SK-N-SH treated with all-trans-retinoic acid at 6 μM for 48 hours (cell line): ENCODE results near the gene PPARD.

Experiments used
- ATAC-seq: fragments of 200-7000 bp; cut with Tn5 transposase; 3 replicates; pipeline ENCODE4 v1.9.1; 2020; ENCODE audit warnings: mild to moderate bottlenecking, moderate library complexity
- ARNTL ChIP-seq: fragments of 450-650 bp; formaldehyde crosslinking; IDR thresholded peaks from 2 replicates; pipeline ENCODE4 v1.5.0; 2020; ENCODE audit warnings: low read depth, mild to moderate bottlenecking, moderate library complexity, borderline replicate concordance
- CSDC2 ChIP-seq: fragments of 250-450 bp; sonication (Bioruptor Pico); IDR thresholded peaks from 2 replicates; pipeline ENCODE4 v1.5.0; 2020; ENCODE audit warnings: mild to moderate bottlenecking, moderate library complexity
- ESRRG ChIP-seq: fragments of 250-450 bp; sonication (Bioruptor Pico); IDR thresholded peaks from 2 replicates; pipeline ENCODE4 v1.6.1; 2021; ENCODE audit warnings: mild to moderate bottlenecking
- GLIS3 ChIP-seq: fragments of 250-450 bp; sonication (Bioruptor Pico); IDR thresholded peaks from 2 replicates; pipeline ENCODE4 v1.5.0; 2020; ENCODE audit warnings: mild to moderate bottlenecking, moderate library complexity
- ISL1 ChIP-seq: fragments of 250-450 bp; sonication (Bioruptor Pico); IDR thresholded peaks from 2 replicates; pipeline ENCODE4 v2.1.2; 2022; ENCODE audit warnings: mild to moderate bottlenecking, moderate library complexity
- POU6F1 ChIP-seq: fragments of 250-450 bp; sonication (Bioruptor Pico); IDR thresholded peaks from 2 replicates; pipeline ENCODE4 v1.8.0; 2021; ENCODE audit warnings: low read depth, mild to moderate bottlenecking, moderate library complexity, borderline replicate concordance
- PPARA ChIP-seq: fragments of 250-450 bp; sonication (Bioruptor Pico); IDR thresholded peaks from 2 replicates; pipeline ENCODE4 v1.5.0; 2020; ENCODE audit warnings: mild to moderate bottlenecking, borderline replicate concordance
- RARB ChIP-seq: fragments of 250-450 bp; sonication (Bioruptor Pico); IDR thresholded peaks from 2 replicates; pipeline ENCODE4 v1.8.0; 2021; ENCODE audit warnings: mild to moderate bottlenecking, moderate library complexity
- SNAI2 ChIP-seq: fragments of 250-450 bp; sonication (Bioruptor Pico); IDR thresholded peaks from 2 replicates; pipeline ENCODE4 v1.5.0; 2020; ENCODE audit warnings: mild to moderate bottlenecking, moderate library complexity
- TCF4 ChIP-seq: fragments of 250-450 bp; sonication (Bioruptor Pico); IDR thresholded peaks from 2 replicates; pipeline ENCODE4 v1.8.0; 2021; ENCODE audit warnings: mild to moderate bottlenecking, moderate library complexity, borderline replicate concordance
- TOX ChIP-seq: fragments of 250-450 bp; sonication (Bioruptor Pico); IDR thresholded peaks from 2 replicates; pipeline ENCODE4 v1.8.0; 2021; ENCODE audit warnings: mild to moderate bottlenecking, moderate library complexity, borderline replicate concordance
- ZC3H10 ChIP-seq: fragments of 250-450 bp; sonication (Bioruptor Pico); IDR thresholded peaks from 2 replicates; pipeline ENCODE4 v1.5.1; 2021; ENCODE audit warnings: mild to moderate bottlenecking, moderate library complexity
- ZFP30 ChIP-seq: fragments of 450-650 bp; formaldehyde crosslinking; IDR thresholded peaks from 2 replicates; pipeline ENCODE4 v1.5.0; 2022; ENCODE audit warnings: mild to moderate bottlenecking, moderate library complexity
- ZNF565 ChIP-seq: fragments of 450-650 bp; formaldehyde crosslinking; conservative IDR thresholded peaks from 2 replicates; pipeline ENCODE4 v1.5.0; 2020; ENCODE audit warnings: low read depth, mild to moderate bottlenecking, moderate library complexity
- ZNF70 ChIP-seq: fragments of 450-650 bp; formaldehyde crosslinking; IDR thresholded peaks from 2 replicates; pipeline ENCODE4 v1.5.0; 2020; ENCODE audit warnings: mild to moderate bottlenecking, moderate library complexity
- ZNF8 ChIP-seq: fragments of 450-650 bp; formaldehyde crosslinking; IDR thresholded peaks from 2 replicates; pipeline ENCODE4 v1.5.0; 2020; ENCODE audit warnings: mild to moderate bottlenecking, moderate library complexity
- TF ChIP-seq, protein P1 (sequence below): fragments of 250-450 bp; sonication (Bioruptor Pico); IDR thresholded peaks from 2 replicates; pipeline ENCODE4 v1.5.1; 2020; ENCODE audit warnings: low read depth, mild to moderate bottlenecking, moderate library complexity
- TF ChIP-seq, protein P2 (sequence below): fragments of 250-450 bp; sonication (Bioruptor Pico); IDR thresholded peaks from 2 replicates; pipeline ENCODE4 v1.5.0; 2020; ENCODE audit warnings: mild to moderate bottlenecking, moderate library complexity
- TF ChIP-seq, protein P3 (sequence below): fragments of 250-450 bp; sonication (Bioruptor Pico); IDR thresholded peaks from 2 replicates; pipeline ENCODE4 v1.5.1; 2021; ENCODE audit warnings: mild to moderate bottlenecking, moderate library complexity
- TF ChIP-seq, protein P4 (sequence below): fragments of 250-450 bp; sonication (Bioruptor Pico); IDR thresholded peaks from 2 replicates; pipeline ENCODE4 v1.8.0; 2020; ENCODE audit warnings: mild to moderate bottlenecking, moderate library complexity, borderline replicate concordance

The PPARD gene

DNA sequence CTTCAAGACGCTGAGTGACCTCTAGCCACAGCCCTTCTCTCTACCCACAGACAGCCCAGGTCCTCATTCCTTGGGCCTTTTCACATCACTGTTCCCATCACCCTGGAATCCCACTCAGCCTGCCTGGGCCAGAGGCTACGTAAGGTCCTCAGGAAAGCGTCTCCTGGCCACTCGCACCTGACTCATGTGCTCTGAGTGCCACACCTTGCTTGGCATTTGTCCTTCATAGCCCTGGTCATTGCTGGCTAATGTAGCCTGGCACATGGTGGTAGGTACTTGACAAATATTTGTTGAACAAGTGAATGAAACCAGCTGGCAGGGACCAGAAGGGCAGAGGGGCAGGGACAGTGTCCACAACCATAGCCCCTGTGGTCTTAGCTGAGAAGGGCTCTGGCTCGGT lies 59.2 kb downstream of the PPARD start:
- no peak for ATAC-seq
- no peak for TF ChIP-seq ESRRG
- TF ChIP-seq RARB (CRISPR knock-in tag): no peak
- no peak for TF ChIP-seq GLIS3
- TF ChIP-seq TCF4 (CRISPR knock-in tag): no peak
- no peak for TF ChIP-seq CSDC2 (CRISPR knock-in tag)
- TF ChIP-seq, protein P1, sequence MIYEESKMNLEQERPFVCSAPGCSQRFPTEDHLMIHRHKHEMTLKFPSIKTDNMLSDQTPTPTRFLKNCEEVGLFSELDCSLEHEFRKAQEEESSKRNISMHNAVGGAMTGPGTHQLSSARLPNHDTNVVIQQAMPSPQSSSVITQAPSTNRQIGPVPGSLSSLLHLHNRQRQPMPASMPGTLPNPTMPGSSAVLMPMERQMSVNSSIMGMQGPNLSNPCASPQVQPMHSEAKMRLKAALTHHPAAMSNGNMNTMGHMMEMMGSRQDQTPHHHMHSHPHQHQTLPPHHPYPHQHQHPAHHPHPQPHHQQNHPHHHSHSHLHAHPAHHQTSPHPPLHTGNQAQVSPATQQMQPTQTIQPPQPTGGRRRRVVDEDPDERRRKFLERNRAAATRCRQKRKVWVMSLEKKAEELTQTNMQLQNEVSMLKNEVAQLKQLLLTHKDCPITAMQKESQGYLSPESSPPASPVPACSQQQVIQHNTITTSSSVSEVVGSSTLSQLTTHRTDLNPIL (CRISPR knock-in tag): no peak
- TF ChIP-seq POU6F1 (CRISPR knock-in tag): no peak
- no peak for TF ChIP-seq ZNF8
- TF ChIP-seq ZNF70 (CRISPR knock-in tag): no peak
- TF ChIP-seq ZC3H10 (CRISPR knock-in tag): no peak
- TF ChIP-seq, protein P2, sequence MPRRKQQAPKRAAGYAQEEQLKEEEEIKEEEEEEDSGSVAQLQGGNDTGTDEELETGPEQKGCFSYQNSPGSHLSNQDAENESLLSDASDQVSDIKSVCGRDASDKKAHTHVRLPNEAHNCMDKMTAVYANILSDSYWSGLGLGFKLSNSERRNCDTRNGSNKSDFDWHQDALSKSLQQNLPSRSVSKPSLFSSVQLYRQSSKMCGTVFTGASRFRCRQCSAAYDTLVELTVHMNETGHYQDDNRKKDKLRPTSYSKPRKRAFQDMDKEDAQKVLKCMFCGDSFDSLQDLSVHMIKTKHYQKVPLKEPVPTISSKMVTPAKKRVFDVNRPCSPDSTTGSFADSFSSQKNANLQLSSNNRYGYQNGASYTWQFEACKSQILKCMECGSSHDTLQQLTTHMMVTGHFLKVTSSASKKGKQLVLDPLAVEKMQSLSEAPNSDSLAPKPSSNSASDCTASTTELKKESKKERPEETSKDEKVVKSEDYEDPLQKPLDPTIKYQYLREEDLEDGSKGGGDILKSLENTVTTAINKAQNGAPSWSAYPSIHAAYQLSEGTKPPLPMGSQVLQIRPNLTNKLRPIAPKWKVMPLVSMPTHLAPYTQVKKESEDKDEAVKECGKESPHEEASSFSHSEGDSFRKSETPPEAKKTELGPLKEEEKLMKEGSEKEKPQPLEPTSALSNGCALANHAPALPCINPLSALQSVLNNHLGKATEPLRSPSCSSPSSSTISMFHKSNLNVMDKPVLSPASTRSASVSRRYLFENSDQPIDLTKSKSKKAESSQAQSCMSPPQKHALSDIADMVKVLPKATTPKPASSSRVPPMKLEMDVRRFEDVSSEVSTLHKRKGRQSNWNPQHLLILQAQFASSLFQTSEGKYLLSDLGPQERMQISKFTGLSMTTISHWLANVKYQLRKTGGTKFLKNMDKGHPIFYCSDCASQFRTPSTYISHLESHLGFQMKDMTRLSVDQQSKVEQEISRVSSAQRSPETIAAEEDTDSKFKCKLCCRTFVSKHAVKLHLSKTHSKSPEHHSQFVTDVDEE (CRISPR knock-in tag): no peak
- TF ChIP-seq, protein P3, sequence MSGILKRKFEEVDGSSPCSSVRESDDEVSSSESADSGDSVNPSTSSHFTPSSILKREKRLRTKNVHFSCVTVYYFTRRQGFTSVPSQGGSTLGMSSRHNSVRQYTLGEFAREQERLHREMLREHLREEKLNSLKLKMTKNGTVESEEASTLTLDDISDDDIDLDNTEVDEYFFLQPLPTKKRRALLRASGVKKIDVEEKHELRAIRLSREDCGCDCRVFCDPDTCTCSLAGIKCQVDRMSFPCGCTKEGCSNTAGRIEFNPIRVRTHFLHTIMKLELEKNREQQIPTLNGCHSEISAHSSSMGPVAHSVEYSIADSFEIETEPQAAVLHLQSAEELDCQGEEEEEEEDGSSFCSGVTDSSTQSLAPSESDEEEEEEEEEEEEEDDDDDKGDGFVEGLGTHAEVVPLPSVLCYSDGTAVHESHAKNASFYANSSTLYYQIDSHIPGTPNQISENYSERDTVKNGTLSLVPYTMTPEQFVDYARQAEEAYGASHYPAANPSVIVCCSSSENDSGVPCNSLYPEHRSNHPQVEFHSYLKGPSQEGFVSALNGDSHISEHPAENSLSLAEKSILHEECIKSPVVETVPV (CRISPR knock-in tag): no peak
- no peak for TF ChIP-seq ZNF565 (CRISPR knock-in tag)

- TF ChIP-seq POU6F1 (CRISPR knock-in tag) (no peak), RARB (CRISPR knock-in tag) (no peak), ARNTL (CRISPR knock-in tag) (no peak), TOX (no peak), ISL1 (CRISPR knock-in tag) (no peak), ZC3H10 (CRISPR knock-in tag) (no peak), CSDC2 (CRISPR knock-in tag) (no peak), ZNF565 (CRISPR knock-in tag) (no peak), SNAI2 (CRISPR knock-in tag) (no peak), PPARA (no peak), ESRRG (no peak), GLIS3 (no peak), ZFP30 (CRISPR knock-in tag) (no peak)
- TF ChIP-seq, protein P1 (CRISPR knock-in tag): no peak
- TF ChIP-seq, protein P4, sequence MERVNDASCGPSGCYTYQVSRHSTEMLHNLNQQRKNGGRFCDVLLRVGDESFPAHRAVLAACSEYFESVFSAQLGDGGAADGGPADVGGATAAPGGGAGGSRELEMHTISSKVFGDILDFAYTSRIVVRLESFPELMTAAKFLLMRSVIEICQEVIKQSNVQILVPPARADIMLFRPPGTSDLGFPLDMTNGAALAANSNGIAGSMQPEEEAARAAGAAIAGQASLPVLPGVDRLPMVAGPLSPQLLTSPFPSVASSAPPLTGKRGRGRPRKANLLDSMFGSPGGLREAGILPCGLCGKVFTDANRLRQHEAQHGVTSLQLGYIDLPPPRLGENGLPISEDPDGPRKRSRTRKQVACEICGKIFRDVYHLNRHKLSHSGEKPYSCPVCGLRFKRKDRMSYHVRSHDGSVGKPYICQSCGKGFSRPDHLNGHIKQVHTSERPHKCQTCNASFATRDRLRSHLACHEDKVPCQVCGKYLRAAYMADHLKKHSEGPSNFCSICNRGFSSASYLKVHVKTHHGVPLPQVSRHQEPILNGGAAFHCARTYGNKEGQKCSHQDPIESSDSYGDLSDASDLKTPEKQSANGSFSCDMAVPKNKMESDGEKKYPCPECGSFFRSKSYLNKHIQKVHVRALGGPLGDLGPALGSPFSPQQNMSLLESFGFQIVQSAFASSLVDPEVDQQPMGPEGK (CRISPR knock-in tag): no peak
- TF ChIP-seq, all 23 proteins: peak for 0
- ATAC-seq: no peak
Observed at GRCh38 chr6:35402136-35402855, 59.9 kb downstream of the PPARD start.
